Limb (tissue), 2 donors: ENCODE measurements around the gene IL7R.

Experiments
- DNase-seq, 2 donors: peaks; one replicate each; pipeline ENCODE4 v3.0.0-alpha.2; 2016; ENCODE audit errors: extremely low spot score in 2 of 2

The IL7R gene, protein sequence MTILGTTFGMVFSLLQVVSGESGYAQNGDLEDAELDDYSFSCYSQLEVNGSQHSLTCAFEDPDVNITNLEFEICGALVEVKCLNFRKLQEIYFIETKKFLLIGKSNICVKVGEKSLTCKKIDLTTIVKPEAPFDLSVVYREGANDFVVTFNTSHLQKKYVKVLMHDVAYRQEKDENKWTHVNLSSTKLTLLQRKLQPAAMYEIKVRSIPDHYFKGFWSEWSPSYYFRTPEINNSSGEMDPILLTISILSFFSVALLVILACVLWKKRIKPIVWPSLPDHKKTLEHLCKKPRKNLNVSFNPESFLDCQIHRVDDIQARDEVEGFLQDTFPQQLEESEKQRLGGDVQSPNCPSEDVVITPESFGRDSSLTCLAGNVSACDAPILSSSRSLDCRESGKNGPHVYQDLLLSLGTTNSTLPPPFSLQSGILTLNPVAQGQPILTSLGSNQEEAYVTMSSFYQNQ

DNA sequence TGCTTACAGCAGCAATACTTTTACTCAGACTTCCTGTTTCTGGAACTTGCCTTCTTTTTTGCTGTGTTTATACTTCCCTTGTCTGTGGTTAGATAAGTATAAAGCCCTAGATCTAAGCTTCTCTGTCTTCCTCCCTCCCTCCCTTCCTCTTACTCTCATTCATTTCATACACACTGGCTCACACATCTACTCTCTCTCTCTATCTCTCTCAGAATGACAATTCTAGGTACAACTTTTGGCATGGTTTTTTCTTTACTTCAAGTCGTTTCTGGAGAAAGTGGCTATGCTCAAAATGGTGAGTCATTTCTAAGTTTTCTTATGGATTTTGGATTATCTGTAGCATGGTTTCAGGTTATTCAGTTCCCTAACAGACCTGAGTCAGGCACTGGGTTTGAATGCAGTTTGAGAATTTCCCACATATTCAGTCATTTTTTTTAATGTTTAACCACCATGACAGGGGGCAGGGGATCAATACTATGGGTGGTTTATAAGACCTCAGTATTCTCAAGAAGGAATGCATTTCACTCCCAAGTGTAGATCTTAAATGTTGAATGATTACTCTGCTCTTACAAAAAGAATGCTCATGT, at the start of gene IL7R:
TSS of gene IL7R (plus strand) at position 127 of the 587 bp plus-strand sequence. CDS start at position 214, 87 bp downstream.
- no peak for DNase-seq

DNA sequence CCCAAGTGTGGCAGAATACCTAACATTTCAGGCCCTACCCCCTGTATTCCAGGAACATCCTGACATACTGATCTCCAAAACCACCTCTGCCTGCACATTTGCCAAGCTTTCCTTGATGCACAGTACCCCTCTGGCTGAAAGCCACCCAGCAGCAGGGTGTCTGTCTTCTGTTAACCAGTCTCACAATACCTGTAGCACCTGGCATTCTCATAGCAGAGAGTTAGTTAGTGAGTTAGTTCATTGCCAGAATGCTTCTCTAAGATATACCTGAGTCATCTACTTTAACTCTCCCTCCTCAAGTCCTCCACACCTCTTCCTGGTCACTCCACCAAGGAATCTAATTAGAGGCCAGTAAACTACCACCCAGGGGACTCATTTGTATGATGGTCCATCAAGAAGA, 46.1 kb upstream of the IL7R start:
- no peak for DNase-seq

DNA sequence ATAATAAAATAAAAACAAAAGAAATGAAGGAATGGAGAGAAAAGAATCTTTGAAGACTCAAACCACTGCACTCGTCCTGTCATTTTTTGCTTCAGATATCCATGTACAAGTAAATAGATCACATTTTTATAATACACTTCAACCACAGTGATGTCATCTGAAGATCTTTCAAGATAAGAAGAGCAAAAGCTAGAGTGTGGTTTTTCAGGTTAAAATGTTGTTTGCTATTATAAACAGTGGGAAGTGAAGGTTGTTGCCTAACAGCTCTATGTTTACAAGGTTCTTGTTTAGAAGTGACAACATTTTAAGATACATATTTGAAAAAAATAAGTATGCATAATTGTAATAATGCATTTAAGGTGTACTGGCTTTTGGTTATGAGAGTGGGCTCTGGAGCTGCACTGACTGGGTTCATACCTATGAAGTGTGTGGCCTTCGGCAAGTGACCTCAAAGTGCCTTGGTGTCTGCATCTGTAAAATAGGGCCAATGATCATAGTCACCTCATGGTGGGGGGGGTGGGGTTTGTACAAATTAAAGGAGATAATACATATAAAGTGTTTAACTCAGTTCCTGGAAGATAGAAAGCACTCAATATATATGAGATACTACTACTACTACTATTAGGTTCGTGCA, 45.5 kb upstream of the IL7R start:
- no peak for DNase-seq

DNA sequence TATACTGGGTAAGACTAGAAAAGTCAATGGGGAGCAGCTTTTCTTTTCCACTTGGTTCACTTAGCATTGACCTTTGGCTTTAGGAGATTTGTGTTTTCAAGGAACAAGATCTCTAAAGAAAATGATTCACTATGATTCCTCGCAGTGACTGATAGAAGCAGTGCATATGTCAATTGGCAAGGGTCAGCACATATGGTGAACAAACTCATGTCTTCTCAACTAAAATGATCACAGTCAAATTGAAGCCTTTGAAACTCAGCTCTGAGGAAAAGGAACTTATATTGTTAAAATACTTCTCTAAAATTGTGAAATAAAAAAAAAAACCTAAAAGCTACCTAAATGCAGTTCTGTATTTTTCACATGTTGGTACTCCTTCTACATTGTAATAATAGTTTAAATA, 43.2 kb upstream of the IL7R start:
- DNase-seq: no peak

DNA sequence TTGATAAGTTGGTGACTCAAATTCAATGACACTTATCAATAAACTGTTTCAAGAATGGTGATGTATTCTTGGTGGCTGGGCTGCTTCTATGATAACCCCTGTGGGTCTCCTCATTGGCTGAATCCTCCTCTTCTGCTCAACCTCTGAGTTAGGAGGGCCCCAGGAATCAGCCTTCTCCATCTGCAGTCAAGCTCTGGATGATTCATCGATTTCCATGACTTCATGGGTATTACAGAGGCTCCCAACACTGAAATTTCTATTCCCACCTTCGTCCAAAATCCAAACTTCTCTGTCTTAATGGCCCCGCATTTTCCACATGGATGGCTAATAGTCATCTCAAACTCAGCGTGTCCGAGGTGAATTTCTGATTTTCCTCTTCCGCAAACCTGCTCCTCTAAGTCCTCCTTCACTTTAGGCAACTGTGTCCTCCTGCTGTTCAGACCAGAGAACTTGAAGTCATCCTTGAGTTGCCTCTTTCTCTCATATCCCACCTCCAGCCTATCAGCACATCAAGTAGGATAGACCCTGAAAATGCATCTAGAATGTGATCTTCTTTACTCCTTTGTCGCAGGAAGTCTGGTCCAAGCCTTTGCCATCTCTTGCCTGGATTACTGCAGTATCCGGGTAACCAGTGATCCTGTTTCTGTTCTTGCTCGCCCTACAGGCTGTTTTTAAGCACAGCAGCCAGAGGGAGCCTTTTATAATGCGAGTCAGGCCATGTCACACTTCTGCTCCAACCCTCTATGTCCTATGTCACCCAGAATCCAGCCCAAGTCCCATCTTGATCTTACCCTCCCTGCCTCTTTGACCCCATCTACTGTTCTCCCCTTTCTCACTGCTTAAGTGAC, 41.4 kb upstream of the IL7R start:
- no peak for DNase-seq

DNA sequence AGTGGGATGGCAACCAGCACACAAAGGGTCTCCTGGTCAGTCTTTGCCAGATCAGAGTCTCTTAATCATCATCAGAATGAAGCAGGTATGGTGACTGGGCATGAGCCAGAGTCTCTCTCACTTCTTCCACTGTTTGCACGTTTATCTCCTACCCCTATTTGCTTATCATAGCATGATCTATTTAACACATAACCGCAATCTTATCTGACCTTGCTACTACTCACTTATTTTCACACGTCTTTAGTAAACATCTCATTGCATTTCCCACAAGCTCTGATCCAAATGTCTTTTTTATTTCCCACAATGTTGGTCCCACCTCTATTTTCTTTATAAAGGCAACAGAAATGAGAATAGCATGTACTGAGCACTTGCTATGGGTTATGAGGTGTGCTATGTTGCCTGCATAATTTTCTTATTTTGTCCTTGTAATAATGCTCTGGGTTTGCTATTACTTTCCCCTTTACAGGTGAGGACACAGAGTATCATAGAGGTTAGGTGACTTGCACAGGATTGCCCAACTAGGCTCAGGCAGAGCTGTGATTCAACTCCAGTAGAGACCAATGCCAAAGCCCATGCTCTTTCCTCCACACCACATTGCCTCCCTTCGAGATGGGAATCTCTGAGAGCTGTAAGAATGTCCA, 39.7 kb upstream of the IL7R start:
- DNase-seq: no peak

DNA sequence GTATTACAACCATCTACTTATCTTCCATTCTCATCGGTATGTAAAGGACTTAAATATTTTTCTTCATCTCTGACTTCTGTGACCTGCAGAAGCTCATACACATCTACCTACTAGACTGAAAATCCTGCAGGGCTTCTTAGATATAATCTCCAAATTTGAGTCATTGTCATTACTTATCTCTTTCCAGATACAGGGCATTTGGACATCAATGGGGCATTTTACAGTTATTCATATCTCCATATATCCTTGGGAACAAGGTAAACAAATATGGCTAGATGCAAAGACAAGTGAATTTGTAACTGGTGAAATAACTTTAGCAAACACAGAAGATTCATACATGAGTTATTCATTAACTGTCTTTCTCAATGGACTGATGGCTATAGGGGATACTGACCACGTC, 37.7 kb upstream of the IL7R start:
- no peak for DNase-seq

DNA sequence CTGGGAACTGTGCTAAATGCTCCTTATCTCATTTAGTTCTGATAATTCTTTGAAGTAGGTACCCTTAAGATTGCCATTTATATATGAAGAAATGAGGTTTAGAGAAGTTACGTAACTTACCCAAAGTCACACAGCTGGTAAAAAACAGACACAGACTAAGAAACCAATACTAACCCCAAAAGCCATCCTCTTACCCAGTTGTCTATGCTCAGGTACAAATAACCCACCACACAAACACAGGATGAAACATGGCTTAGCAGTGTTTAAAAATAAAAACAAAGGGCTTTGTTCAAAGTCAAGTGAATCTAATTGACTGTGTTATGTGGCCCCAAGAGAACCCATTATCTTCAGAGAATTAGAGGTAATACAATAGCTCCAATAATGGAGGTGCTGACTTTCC, 37.0 kb upstream of the IL7R start:
- DNase-seq: no peak

DNA sequence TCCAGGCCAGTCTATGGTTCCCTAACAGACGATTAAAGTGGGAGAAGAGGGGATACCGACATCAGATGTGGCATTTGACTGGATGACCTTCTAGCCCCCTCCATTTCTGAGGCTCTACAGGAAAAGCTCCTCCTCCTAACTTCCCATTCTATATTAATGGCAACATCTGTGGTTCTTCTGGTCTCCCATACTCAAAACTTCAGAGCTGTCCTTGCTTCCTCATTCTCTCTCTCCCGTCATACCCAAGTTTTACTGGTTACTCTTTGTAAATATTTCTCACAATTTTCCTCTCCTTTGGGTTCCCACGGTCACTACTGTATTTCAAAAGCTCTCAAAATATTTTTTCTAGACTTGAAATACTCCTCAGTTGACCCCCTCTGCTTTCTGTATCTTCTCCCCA, 36.0 kb upstream of the IL7R start:
- no peak for DNase-seq

DNA sequence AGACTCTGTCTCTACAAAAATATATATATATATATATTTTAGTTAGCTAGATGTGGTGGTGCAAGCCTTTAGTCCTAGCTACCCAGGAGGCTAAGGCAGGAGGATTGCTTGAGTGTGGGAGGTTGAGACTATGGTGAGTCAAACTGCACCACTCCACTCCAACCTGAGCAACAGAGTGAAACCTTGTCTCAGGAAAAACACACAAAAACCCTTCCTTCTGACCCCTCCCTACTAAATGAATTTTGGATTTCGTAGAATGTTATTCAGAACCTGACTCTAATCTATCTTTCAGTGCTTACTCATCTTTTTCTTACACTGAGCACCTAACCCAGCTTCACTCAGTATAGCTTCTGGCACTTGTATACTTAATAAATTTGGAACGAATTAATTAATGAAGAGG, 35.2 kb upstream of the IL7R start:
- DNase-seq: no peak

DNA sequence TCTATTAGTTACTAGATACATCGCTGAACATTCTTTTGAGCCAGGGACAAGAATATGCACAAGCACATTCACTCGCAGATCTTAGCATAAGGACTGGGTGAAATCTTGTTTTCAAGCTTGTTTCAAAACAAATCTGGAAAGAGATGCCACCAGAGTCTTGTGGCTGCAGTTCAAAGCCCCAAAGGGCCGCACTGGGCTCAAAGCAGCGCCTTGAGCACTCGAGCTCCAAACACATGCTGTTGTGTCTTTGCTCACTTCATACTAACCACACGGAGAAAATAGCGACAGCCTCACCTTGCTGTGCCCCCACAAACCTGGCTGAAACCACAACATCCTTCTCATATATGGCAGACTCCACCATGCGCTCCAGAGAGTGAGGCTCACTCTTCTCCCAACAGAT, 34.2 kb upstream of the IL7R start:
- DNase-seq: no peak

DNA sequence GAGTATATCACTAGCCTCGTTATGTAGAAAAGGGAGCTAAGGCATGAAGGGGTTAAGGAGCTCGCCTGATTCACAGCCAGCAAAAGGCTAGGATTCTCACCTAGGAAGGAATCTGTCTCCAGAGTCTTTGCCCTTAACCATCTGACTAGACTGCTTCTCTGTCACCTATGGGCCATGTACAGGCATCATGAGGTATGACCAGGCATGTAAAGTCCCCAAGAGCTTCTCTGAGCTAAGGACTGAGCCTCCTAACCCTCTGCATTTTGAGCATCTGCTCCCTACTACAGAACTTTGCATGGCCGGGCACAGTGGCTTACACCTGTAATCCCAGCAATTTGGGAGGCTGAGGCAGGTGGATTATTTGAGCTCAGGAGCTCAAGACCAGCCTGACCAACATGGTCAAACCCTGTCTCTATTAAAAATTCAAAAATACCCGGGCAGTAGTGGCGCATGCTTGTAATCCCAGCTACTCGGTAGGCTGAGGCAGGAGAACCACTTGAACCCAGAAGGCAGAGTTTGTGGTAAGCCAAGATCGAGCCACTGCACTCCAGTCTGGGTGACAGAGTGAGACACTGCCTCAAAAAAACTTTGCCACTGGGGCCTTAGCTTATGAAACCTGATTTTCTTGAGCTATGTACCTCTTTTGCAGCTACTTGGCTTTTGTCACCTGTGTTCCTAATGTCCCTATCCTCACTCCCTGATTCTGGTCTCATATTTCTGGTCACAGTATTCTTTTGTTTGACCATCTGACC, 33.2 kb upstream of the IL7R start:
- no peak for DNase-seq

DNA sequence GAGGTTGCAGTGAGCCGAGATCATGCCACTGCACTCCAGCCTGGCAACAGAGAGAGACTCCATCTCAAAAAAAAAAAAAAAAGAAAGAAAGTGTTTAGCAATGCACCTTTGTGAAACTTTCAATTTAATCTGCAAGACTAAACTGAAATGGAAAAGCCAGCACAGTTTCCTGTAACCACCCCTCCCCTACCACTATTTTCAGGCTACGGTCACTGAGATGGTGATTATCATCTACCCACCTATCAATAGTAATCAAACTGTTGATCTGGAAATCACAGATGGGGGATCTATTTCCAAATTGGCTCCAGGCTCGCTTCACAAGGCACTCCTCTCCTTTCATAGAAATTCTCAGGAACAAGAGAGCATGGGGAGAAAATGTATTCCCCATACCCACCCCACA, 30.6 kb upstream of the IL7R start:
- DNase-seq: no peak

DNA sequence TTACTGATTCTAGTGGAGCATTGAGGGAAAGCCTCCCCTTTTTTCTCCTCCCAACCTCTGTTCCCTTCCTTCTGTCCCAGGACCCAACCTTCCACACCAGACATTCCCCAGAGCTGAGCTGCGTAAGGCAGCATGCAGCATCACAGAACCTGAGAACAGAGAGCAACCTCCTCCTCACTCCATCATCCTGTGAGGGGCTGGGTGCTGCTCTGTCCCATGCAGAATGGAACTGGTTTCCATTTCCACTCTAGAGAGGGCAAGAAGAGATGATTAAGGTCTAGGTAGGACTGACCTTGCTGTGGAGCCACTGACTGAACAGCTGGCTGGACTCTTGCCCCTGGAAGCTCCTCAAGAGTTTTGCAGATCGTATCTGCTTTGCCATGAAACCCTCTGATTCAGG, 30.1 kb upstream of the IL7R start:
- no peak for DNase-seq

DNA sequence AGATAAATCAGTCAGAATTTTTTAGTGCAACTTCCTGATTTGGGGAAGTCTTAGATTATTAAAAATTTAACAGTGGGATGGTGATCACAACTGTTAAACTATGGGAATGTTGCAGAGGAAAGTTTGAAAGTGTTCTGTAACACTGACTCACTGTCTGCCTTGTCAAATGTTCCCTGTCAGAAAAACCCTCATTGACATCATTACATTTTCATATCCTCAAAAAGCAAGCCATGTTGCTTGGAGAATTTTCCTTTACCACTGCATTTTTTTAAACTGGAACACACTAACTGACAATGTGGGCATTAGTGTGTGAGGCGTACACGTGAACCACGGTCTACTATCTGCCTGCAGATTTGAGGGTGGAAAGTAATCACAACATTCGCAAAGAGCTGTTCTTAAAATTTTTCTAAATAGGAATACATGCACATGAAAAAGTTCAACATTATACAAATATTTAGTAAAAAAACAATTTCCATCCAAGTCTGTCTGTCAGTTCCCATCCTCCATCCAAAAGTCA, 28.6 kb upstream of the IL7R start:
- DNase-seq: no peak

DNA sequence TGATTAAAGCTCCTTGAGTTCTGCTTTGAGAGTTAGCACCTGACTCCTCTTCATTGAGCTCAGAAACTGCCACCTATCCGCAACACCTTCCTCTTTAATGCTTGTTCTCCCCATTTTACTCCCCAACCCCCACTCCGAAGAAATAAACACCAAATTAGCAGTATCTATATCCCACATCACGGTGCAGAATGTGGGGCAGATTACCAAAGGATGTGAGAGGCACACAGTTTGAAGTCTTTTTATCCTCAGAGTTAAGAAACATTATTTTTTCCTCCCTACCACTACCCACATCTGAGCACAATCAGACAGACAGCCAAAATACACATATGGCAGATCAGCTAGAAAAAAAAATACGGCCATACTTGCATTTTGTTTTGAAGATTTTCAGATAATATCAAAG, 26.1 kb upstream of the IL7R start:
- no peak for DNase-seq

DNA sequence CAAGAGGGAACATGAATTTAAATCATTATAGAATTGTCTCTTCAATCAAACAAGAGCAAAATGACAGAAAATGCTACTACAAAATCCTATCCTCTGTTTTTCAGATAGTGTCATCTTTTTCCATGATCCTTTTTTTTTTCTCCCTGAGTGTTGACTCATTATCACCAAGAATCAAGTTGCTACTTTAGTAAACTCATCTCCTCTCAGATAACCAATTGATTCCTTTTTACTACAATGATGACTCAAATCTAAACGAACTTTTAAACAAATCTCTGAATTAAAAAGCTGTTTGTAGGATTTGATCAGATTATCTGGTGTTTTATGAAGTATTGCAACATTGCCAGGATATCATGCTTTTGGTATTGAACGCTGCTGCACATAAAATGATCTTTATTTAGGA, 23.9 kb upstream of the IL7R start:
- DNase-seq: no peak

DNA sequence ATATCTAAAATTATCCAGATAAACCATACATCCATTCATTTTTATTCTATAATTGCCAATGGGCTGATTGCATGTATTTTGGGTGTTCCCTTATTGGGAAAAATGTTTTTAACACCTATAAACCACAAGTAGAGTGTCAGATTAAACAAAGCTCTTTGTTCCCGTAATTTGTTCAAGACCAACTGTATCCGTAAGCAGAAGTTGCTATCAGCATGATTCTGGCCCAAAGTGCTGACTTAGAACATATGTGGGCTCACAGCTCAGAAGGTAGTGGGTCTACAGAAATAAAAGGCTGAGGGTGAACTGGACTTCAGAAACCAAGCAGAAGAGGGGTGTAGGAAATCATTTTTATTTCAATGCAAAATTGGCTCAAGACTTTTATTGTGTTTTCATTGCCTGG, 23.5 kb upstream of the IL7R start:
- DNase-seq: no peak

DNA sequence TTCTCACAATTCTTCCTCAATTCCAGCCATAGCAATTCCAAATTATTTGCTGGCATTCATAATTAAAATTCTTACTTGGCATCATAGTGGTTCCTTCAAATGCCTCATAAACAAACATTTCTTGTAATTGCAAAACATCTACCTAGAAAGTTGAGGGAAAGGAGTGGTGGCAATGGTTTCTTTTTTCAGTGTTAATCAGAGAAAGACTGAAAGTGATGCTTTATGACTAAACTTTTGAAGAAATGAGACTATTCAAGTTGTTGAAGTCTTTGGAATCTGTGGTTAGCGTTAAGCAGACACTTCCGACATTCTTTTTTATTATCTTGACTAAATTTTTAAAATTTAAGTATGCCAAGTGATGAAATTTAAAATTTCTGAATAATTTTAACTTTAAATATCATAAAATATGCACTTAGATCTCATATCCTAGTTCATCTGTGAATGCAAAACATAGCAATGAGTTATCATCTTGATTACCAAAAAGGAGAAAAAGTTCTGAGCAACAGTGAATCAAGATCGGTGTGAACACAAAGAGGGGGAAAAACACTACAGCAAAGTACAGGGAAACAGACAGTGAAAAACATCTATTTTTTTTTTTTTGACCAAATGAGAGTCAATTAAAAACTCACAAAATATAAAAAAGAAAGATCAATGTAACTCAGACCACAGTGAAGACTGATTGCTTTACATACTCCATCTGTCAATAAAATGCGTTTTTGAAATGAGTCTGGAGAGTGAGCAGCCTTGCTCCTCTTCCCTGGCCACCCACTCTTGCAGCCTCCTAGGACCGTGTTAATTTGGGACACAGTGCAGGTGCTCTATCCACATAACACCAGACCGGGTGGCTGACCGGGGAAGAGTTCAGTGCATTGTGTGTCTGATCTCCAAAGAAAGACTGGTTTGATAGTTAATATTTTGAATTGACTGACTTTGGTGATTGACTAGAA, 20.6 kb upstream of the IL7R start:
- DNase-seq: no peak
